ENCODE data around the gene ATP5ME.

Gene ATP5ME

GRCh38 chr4:667545-667925 lies 6.5 kb downstream of the ATP5ME start:
- no peak for DNase-seq
- TF ChIP-seq, protein P1, sequence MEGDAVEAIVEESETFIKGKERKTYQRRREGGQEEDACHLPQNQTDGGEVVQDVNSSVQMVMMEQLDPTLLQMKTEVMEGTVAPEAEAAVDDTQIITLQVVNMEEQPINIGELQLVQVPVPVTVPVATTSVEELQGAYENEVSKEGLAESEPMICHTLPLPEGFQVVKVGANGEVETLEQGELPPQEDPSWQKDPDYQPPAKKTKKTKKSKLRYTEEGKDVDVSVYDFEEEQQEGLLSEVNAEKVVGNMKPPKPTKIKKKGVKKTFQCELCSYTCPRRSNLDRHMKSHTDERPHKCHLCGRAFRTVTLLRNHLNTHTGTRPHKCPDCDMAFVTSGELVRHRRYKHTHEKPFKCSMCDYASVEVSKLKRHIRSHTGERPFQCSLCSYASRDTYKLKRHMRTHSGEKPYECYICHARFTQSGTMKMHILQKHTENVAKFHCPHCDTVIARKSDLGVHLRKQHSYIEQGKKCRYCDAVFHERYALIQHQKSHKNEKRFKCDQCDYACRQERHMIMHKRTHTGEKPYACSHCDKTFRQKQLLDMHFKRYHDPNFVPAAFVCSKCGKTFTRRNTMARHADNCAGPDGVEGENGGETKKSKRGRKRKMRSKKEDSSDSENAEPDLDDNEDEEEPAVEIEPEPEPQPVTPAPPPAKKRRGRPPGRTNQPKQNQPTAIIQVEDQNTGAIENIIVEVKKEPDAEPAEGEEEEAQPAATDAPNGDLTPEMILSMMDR (IDR thresholded peaks at IDR 0.05; ENCODE audit: low read depth, low read length, missing control alignments), result no peak
- in situ Hi-C loops (cut with HindIII; ENCODE audit: low pct_ligation_motif_present, low sequenced_read_pairs), result no loop called here
- no peak overlapping the region for H3K27ac ChIP-seq
- peaks cover 4% of the 10 kb centered on the region for H3K27me3 ChIP-seq (replicated peaks)
- no peak overlapping the region for H3K4me3 ChIP-seq (ENCODE audit: low read depth, low read length)
- H3K36me3 ChIP-seq (replicated peaks), result peaks cover 14% of the 10 kb centered on the region

GRCh38 chr4:666822-667544 lies 7.1 kb downstream of the ATP5ME start:
- no peak for DNase-seq
- H3K36me3 ChIP-seq (replicated peaks), result peaks cover 10% of the 10 kb centered on the region
- in situ Hi-C loops (cut with HindIII; ENCODE audit: low pct_ligation_motif_present, low sequenced_read_pairs), result no loop called here
- H3K27me3 ChIP-seq (replicated peaks), result peaks cover 4% of the 10 kb centered on the region
- TF ChIP-seq, protein P1 (IDR thresholded peaks at IDR 0.05; ENCODE audit: low read depth, low read length, missing control alignments), result no peak
- no peak overlapping the region for H3K4me3 ChIP-seq (ENCODE audit: low read depth, low read length)
- H3K27ac ChIP-seq, result no peak overlapping the region

DNA sequence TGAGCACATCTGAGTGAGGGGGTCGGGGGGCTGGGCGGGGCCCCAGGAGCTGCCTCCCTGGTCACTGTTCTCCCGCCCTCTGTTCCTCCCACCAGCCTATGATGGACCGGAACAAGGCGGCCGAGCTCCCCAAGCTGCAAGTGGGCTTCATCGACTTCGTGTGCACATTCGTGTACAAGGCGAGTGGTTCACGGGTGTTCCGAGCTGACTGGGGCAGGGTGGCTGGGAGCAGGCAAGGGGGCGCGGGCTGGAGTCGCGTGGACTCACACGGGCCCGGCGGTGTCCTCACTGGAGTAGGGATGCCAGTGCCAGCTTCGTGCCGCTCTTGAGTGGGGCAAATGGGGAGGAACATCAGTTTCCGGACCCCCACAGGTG lies 7.7 kb downstream of the ATP5ME start:
- Histone ChIP-seq H3K4me3 (ENCODE audit: low read depth, low read length) (no peak overlapping the region), H3K36me3 (replicated peaks) (peaks cover 5% of the 10 kb centered on the region), H3K27ac (no peak overlapping the region), H3K27me3 (replicated peaks) (peaks cover 4% of the 10 kb centered on the region)
- TF ChIP-seq, protein P1 (IDR thresholded peaks at IDR 0.05; ENCODE audit: low read depth, low read length, missing control alignments), result no peak
- DNase-seq, result no peak
- in situ Hi-C loops (cut with HindIII; ENCODE audit: low pct_ligation_motif_present, low sequenced_read_pairs), result no loop called here

- Histone ChIP-seq H3K4me3 (ENCODE audit: low read depth, low read length) (no peak overlapping the region), H3K27me3 (replicated peaks) (peaks cover 4% of the 10 kb centered on the region), H3K36me3 (replicated peaks) (no peaks in the 10 kb centered on the region), H3K27ac (no peak overlapping the region)
- in situ Hi-C loops (cut with HindIII; ENCODE audit: low pct_ligation_motif_present, low sequenced_read_pairs), result no loop called here
- no peak for DNase-seq
- TF ChIP-seq, protein P1 (IDR thresholded peaks at IDR 0.05; ENCODE audit: low read depth, low read length, missing control alignments), result no peak
These were observed 8.2 kb downstream of the ATP5ME start for GRCh38 chr4:665751-666435.

DNA sequence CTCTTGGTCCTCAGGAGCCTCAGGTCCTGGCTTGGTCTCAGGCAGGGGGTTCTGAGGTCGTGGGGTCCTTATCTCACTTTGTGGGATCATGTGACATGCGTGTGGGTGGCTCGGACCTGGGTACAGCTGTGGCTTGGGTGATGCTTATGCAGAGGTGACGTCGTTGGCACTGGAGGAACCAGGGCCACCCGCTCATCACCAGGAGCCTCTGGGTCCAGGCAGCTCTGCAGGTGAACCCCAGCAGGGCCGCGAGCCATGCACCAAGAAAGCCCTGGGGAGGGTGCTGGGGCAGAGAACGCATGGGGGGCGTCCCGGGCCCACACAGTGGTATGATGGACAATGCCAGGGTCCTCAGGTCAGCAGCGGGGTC lies 8.7 kb downstream of the ATP5ME start:
- TF ChIP-seq, protein P1 (IDR thresholded peaks at IDR 0.05; ENCODE audit: low read depth, low read length, missing control alignments), result no peak
- H3K27me3 ChIP-seq (replicated peaks), result peaks cover 4% of the 10 kb centered on the region
- no peak overlapping the region for H3K27ac ChIP-seq
- H3K4me3 ChIP-seq (ENCODE audit: low read depth, low read length), result no peak overlapping the region
- DNase-seq, result no peak
- no peaks in the 10 kb centered on the region for H3K36me3 ChIP-seq (replicated peaks)
- in situ Hi-C loops (cut with HindIII; ENCODE audit: low pct_ligation_motif_present, low sequenced_read_pairs), result no loop called here
